Prostate gland (tissue), 2 donors: ENCODE results near the gene ADAMTS7. TPM values are rescaled to one million over a fixed set of nuclear protein-coding genes. Genes with fewer than 3 reads are reported as not detected.
"Not testable (repeated sequence)": the region's sequence is repeated elsewhere in the genome, so short reads cannot be mapped to it uniquely, and the experiment has no call there.

Source experiments
- DNase-seq: peaks from one replicate; pipeline ENCODE4 v3.0.0-alpha.2; 2019; ENCODE audit warnings: low spot score
- H3K27ac ChIP-seq, 2 donors: fragments of 200-600 bp; sonication (generic); 2 replicates each; pipeline ENCODE4 v1.5.1; 2017 to 2019
- H3K27me3 ChIP-seq: fragments of 200-600 bp; sonication (generic); replicated peaks from 2 replicates; pipeline ENCODE4 v1.5.1; 2019; ENCODE audit not compliant: insufficient read depth
- H3K36me3 ChIP-seq, 2 donors: fragments of 200-600 bp; sonication (generic); 1 replicate in 1 of 2; 2 replicates in 1 of 2; pipeline versions ENCODE4 v1.5.1 to v1.8.1; 2017 to 2019
- H3K4me1 ChIP-seq: fragments of 200-600 bp; sonication (generic); replicated peaks from 2 replicates; pipeline ENCODE4 v1.5.1; 2019
- H3K4me3 ChIP-seq, 2 donors: fragments of 200-600 bp; sonication (generic); 2 replicates each; pipeline ENCODE4 v1.5.1; 2017 to 2019
- H3K9me3 ChIP-seq: fragments of 200-600 bp; sonication (generic); 2 replicates; pipeline ENCODE4 v1.5.1; 2017
- CTCF ChIP-seq, 4 experiments: fragments of 200-600 bp in 2 of 4; fragments of 450-650 bp in 2 of 4; sonication (generic) in 2 of 4; IDR thresholded peaks; 1 replicate in 3 of 4; 2 replicates in 1 of 4; pipeline ENCODE4 v1.5.1; 2016 to 2019; ENCODE audit warnings: antibody characterized with exemption in 4 of 4, mild to moderate bottlenecking in 2 of 4, moderate library complexity in 2 of 4
- POLR2A ChIP-seq: fragments of 450-650 bp; IDR thresholded peaks from one replicate; pipeline ENCODE4 v1.6.1; 2016; ENCODE audit warnings: antibody characterized with exemption, mild to moderate bottlenecking
- POLR2AphosphoS5 ChIP-seq: sonication (generic); formaldehyde crosslinking; IDR thresholded peaks from one replicate; pipeline ENCODE4 v1.6.1; 2017; ENCODE audit warnings: antibody characterized with exemption
- WGBS: methylation state at CpG from one replicate; pipeline ENCODE4 v1.1.5; 2018; 5-methylcytosine and 5-hydroxymethylcytosine counted together
- intact Hi-C: fragments of 100-400 bp; cut with DNase I; formaldehyde crosslinking; loops from one replicate; pipeline ENCODE4 v1.14.2; 2022
- total RNA-seq, 2 donors: library from RNA; depleted of rRNA; stranded (reverse); fragments of >200 nt; gene quantifications; one replicate each; pipeline ENCODE4 v1.1.0, GENCODE V29; 2016

Gene ADAMTS7
- total RNA-seq, 2 donors from 2014 or later: 1.6 to 7.8 TPM

- Histone ChIP-seq H3K4me3 (no peak overlapping the region), H3K27ac (no peak overlapping the region), H3K4me1 (no peaks in the 10 kb centered on the region), H3K9me3 (no peaks in the 10 kb centered on the region), H3K36me3 (no peaks in the 10 kb centered on the region), H3K27me3 (no peaks in the 10 kb centered on the region)
- no peak for DNase-seq
- TF ChIP-seq POLR2AphosphoS5 (no peak), CTCF (IDR thresholded peaks at IDR 0.05) (no peak), POLR2A (no peak)
- intact Hi-C loops: no loop called here
Observed at GRCh38 chr15:78795043-78795442, 16.2 kb downstream of the ADAMTS7 start.

GRCh38 chr15:78794446-78794845 lies 16.8 kb downstream of the ADAMTS7 start:
- H3K4me1 ChIP-seq, H3K27ac ChIP-seq, intact Hi-C loops, H3K36me3 ChIP-seq, H3K27me3 ChIP-seq, DNase-seq, H3K9me3 ChIP-seq, H3K4me3 ChIP-seq: not testable (repeated sequence)
- 100% methylated on average over 4 of the region's 4 CpGs for WGBS

- Histone ChIP-seq H3K4me1 (no peaks in the 10 kb centered on the region), H3K36me3 (no peaks in the 10 kb centered on the region), H3K27me3 (no peaks in the 10 kb centered on the region), H3K4me3 (no peak overlapping the region), H3K9me3 (no peaks in the 10 kb centered on the region), H3K27ac (no peak overlapping the region)
- intact Hi-C loops: no loop called here
- DNase-seq: no peak
- 77% methylated on average over 4 of the region's 4 CpGs for WGBS
- TF ChIP-seq CTCF (IDR thresholded peaks at IDR 0.05) (no peak), POLR2AphosphoS5 (no peak), POLR2A (no peak)
Observed at GRCh38 chr15:78791357-78791756, 19.9 kb downstream of the ADAMTS7 start.

GRCh38 chr15:78790027-78790426 lies 21.2 kb downstream of the ADAMTS7 start:
- H3K4me1 ChIP-seq: no peaks in the 10 kb centered on the region
- H3K36me3 ChIP-seq: no peaks in the 10 kb centered on the region
- WGBS: 64% methylated on average over 4 of the region's 4 CpGs
- H3K4me3 ChIP-seq: no peak overlapping the region
- intact Hi-C loops: no loop called here
- DNase-seq: no peak
- no peaks in the 10 kb centered on the region for H3K9me3 ChIP-seq
- H3K27ac ChIP-seq: no peak overlapping the region
- no peaks in the 10 kb centered on the region for H3K27me3 ChIP-seq
- TF ChIP-seq POLR2A: no peak
- TF ChIP-seq CTCF (IDR thresholded peaks at IDR 0.05): no peak
- TF ChIP-seq POLR2AphosphoS5: no peak

GRCh38 chr15:78789615-78790014 lies 21.6 kb downstream of the ADAMTS7 start:
- intact Hi-C loops: no loop called here
- H3K4me1 ChIP-seq: no peaks in the 10 kb centered on the region
- DNase-seq: no peak
- no peak overlapping the region for H3K4me3 ChIP-seq
- no peak for TF ChIP-seq POLR2A
- TF ChIP-seq POLR2AphosphoS5: no peak
- TF ChIP-seq CTCF (IDR thresholded peaks at IDR 0.05): no peak
- 90% methylated on average over 10 of the region's 17 CpGs for WGBS
- no peaks in the 10 kb centered on the region for H3K27me3 ChIP-seq
- H3K9me3 ChIP-seq: no peaks in the 10 kb centered on the region
- no peak overlapping the region for H3K27ac ChIP-seq
- H3K36me3 ChIP-seq: no peaks in the 10 kb centered on the region
